DMS53 (cell line): ENCODE results near the gene ALKAL2.
"Not testable (repeated sequence)": the region's sequence is repeated elsewhere in the genome, so short reads cannot be mapped to it uniquely, and the experiment has no call there.

Experiments used
- DNase-seq: peaks from one replicate; lab custom pipeline; 2025; lab: John Stamatoyannopoulos, UW

The ALKAL2 gene, protein sequence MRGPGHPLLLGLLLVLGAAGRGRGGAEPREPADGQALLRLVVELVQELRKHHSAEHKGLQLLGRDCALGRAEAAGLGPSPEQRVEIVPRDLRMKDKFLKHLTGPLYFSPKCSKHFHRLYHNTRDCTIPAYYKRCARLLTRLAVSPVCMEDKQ

DNA sequence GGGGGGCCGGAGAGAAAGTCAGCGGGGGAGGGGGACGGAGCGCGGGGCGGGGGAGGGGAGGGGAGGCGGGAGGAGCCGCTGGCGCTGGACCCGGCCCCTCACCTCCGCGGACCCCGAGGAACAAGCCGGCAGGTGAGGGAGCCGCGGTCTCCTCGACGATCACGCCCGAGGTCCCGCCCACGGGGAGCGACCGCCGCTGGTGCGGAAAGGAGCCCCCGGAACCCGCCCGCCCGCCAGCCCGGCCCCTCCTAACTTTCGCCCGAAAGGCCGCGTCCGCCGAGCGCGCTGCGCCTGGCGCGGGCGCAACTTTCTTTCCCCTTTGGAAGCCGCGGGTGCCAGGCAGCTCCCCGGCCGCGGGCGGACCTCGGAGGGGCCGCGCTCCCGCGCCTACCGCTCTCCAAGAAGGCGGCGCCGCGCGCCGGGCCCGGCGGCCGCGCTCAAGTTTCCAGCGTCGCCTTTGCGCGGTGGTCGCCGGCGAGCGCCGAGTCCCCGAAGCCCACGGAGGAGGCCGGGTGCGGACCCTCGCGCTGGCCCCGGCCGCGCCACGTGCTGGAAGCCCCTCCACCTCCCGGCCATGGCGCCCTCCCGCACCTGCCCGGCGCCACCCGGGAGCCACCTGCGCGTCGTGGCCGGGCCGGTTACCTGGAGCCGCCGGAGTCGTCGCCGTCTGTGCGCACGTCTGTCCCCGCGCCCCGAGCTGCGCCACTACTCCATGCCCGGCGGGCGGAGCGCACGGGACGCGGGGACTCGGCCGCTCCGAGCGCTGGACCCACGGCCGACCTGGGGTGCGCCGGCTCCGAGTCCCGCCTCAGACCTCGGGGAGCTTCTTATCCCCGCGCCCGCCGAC, at the start of gene ALKAL2:
Gene ALKAL2 (minus strand): TSS at position 181 of the 847 bp plus-strand sequence. CDS start 256 bp downstream, outside the sequence.
- DNase-seq = peak; percentile 41

DNA sequence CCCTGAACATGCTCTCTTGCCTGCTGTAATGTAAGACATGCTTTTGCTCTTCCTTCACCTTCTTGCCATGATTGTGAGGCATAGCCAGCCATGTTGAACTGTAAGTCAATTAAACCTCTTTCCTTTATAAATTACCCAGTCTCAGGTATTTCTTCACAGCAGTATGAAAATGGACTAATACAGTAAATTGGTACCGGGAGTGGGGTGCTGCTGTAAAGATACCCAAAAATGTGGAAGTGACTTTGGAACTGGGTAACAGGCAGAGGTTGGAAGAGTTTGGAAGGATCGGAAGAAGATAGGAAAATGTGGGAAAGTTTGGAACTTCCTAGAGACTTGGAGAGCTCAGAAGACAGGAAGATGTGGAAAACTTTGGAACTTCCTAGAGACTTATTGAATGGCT, 49.1 kb upstream of the ALKAL2 start:
- DNase-seq = not testable (repeated sequence)

DNA sequence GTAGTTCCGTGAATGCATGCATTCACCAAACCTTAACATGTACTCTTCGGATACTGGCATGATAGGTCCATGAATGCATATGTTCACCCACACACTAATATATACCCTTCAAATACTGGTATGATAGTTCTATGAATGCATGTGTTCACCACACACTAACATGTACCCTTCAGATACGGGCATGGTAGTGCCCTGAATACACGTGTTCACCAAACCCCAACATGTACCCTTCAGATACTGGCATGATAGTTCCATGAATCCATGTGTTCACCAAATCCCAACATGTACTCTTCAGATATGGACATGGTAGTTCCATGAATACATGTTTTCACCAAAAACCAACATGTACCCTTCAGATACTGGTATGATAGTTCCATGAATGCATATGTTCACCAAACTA, 48.5 kb upstream of the ALKAL2 start:
- DNase-seq = no peak

DNA sequence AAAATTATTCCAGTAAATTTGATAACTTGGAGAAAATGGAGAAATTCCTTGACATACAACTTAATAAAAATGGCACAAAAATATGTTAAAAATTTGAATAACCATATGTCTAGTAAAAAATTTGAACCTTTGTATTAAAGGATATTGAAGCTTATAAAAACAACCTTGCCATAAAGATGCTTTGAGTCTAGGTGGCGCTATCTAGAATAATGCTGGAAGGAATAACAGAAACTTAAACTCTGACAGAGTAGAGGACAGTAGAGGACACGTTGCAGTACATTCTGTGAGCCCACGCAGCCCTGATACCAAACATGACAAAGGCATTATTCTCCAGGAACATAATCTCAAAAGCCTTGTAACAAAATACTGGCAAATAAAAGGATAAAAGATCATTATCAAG, 44.7 kb upstream of the ALKAL2 start:
- DNase-seq = no peak

DNA sequence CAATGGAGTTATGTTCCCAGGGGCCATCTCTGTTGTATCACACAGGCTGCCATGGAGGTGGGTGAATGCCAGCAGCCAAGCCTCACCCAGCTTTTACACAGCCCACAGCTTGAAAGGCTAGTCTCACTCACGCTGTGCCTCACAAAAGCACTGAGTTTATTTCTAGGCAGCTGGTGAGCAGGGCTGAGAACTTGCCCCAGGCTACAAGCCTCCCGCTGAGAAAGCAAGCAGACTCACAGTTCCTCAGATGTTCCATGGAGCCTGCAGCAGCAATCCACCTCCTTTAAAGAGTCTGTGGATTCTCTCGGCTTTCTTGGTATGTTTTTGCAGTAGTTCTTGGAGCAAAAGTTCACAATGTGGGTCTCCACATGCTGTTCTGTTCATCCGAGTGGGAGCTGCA, 40.9 kb upstream of the ALKAL2 start:
- DNase-seq = no peak

DNA sequence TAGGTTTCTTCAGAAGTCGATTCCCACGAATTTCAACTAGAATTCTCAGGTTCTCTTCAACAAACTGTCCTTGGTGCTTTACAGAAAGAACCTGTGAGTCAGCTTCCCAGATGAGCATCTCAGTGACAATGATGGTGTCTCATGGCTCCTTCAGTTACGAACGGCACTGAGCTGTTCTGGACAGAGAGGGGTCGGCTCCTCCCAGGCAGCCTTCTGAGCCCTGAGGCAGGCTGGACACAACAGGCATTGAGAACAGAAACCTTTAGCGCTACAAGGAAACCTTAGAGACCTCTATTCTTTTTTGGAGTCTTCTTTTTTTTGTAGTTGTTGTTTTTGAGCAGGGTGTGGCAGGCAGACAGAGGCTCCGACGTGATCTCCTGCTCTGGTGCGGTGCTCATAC, 35.1 kb upstream of the ALKAL2 start:
- DNase-seq = no peak

DNA sequence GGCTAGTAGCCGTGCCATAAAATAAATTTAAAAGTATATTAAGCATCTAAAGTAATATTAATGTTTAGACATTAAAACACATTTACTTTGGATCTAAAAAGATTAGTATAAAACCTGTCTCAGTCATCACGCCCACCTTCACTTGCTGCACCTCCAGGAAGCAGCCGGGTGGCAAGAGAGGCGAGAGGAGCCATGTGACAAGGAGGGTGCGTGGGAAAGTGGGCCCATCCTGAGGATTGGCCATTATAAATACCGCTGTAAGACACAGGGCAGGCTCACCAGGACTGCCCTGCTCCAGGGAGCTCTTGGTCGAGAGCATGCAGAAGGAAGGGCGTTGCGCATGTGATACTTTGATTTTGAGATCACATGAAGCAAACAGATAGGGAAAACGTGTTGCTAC, 34.4 kb upstream of the ALKAL2 start:
- no peak for DNase-seq

DNA sequence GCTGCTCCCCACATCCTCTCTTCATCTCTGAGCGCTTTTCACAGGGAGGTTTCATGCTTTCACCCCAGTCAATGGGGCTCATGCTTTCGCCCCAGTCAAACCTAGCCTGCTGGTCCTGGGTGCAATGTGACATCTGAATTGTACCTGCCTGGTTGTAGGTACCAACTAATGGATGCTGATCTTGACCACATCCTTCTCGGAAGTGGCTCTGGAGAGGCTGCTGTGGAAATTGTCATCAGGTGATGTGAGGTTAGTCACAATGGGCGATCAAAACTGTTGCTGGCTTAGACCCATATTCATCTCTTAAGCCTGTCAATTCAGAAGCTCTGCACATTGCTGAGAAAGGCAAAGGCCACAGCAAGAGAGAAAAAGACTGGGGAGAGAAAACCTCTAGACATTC, 32.7 kb upstream of the ALKAL2 start:
- DNase-seq = no peak

DNA sequence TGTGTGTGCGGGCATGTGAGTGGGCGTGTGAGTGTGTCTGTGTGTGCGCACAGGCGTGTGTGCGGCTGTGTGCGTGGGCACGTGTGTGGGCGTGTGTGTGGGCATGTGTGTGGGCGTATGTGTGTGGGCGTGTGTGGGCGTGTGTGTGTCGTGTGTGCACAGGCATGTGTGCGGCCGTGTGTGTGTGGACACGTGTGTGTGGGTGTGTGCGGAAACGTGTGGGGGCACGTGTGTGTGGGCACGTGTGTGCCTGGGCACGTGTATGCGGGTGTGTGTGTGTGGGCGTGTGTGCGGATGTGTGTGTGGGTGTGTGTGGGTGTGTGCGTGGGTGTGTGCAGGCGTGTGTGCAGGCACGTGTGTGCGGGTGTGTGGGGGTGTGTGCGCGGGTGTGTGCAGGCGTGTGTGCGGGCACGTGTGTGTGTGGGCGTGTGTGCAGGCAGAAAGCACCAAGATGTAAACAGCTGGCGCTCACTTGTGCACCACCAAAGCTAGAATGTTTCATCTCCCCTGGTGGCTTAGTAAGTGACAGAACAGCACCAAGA, 31.2 kb upstream of the ALKAL2 start:
- no peak for DNase-seq

DNA sequence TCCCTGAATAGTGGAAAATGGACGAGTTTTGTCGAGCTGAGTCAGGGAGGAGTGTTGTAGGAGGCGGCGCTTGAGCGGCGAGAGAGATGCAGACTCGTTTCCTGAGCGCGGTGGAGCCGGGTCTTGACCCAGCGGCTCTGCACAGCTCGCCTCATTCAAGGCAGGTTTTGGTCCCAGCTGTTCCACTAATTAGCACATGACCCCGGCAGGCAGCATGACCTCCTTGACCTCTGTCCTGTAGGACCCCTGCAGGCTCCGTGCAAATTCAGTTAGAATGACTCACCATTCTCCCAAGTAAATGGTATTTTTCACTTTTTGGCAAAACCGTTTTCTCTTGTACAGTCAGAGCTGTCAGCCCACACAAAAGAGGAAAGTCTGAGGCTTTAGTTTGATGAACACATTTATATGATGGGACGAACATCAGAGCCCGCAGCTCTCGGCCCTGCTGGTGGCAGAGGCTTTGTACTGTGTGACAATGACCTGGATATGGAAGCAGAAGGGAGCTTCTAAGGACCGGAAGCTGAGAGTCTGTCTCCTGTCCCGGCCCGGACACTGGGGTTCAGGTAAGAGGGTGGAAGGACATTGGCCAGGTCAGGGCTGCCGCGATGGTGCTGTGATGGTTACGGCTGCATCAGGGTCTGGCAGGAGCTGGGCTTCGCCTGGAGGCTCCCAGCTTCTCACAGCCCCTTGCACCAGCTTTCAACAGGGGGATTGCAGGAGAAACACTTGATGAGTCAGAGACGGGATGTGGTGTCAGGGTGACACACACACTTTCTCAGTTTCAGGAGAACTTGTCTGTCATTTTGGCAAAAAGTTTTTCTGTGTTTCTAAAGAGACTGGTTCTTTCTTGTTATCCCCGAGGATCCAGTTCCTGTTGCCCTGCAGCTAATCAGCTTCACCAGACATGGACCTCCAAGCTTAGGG, 29.9 kb upstream of the ALKAL2 start:
- DNase-seq = no peak

DNA sequence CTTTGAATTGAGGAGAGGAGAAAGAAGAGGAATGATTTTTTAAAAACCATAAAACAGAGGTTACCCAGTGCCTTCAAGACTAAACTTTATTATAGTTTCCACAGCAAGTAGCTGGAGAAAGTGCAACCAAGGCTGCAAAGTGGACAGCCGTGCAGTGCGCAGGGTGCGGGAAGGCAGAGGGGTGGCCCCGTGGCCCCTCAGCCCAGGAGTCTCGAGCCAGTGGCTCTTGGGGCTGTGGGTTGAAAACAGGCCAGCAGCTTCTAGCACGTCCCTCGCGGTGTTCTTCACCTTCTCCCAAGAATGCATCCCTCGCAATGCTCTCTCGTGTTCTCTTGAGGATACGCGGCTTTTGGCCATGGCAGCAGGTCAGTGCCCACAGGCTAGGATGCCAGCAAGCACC, 28.5 kb upstream of the ALKAL2 start:
- DNase-seq = no peak

DNA sequence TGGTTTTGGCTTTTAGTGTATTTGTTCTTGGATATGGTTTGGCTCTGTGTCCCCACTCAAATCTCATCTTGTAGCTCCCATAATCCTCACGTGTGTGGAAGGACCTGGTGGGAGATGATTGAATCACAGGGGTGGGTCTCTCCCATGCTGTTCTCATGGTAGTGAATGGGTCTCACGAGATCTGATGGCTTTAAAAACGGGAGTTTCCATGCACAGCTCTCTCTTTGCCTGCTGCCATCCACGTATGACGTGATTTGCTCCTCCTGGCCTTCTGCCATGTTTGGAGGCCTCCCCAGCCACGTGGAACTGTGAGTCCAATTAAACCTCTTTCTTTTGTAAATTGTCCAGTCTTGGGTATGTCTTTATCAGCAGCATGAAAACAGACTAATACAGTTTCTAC, 28.0 kb upstream of the ALKAL2 start:
- not testable (repeated sequence) for DNase-seq

DNA sequence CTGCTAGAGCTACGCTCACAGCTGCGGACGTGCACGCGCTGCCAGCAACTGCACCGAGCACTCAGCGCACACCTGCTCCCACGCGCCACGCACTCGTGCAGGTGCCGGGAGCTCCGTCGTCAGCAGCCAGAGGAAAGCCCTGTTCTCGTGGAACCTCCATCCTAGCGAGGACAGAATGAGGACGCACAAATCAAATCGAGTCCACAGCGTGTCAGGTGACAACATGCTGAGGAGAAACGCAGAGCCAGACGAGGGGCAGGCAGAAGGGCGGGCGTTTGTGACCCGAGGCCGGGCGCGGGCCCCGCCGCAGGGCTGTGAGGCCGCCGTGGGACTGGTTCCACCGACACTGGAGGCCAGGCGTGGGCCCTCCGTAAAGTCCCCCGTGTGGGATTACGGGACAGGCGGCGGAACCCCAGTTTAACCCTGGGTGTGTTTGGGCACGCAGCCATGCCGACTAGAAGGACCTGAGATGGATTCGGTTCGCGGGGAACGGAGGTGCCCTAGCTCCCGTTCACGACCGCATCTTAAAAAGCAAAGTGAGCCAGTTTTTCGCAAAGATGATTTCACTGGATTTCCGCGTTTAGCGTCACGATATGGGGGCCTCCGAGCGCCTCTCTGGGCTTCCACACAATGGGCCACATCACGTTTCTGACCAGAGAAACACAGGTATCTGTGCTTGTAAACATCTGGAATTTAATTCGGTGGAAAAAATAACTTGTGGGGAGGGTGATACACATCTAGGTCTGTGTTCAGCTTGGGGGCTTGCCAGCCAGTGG, 26.9 kb upstream of the ALKAL2 start:
- DNase-seq = peak; percentile 28

DNA sequence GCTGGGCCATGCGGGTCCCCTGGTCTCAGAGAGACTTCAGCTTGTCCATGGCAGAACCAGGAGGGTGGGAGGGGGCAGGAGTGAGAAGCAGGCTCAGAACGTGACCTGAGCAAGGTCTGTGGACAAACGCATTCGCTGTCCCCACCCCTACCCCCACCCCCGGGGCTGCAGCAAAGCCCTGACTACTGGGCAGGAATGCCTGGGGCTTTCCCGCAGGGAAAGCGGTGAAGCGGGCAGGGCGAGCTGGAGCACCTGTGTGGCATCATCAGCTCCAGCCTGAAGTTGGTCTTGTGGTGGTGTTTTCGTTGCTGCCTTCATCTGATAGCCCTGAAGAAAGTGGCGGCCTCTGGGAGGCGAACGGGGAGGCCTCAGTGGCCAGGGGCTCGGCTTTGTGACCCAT, 26.1 kb upstream of the ALKAL2 start:
- DNase-seq = peak; percentile 10

DNA sequence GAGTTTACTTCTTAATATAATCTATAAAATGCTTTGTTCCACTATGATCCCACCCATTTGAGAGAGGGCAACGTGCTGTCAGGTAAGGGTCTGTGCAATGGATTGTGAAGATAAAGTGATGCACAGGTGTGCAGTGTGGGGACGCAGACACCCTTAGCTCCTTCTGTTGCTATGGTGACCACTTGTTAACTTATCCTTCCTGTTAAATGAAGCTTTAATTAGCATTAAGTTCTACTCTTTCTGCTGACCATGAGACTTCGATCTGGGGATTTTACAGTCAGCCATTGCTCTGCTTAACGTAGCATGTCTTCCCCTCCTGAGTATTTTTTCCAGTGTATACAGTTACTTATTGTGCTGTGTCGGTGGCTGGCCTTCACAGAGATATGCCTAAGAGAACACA, 23.1 kb upstream of the ALKAL2 start:
- DNase-seq = no peak

DNA sequence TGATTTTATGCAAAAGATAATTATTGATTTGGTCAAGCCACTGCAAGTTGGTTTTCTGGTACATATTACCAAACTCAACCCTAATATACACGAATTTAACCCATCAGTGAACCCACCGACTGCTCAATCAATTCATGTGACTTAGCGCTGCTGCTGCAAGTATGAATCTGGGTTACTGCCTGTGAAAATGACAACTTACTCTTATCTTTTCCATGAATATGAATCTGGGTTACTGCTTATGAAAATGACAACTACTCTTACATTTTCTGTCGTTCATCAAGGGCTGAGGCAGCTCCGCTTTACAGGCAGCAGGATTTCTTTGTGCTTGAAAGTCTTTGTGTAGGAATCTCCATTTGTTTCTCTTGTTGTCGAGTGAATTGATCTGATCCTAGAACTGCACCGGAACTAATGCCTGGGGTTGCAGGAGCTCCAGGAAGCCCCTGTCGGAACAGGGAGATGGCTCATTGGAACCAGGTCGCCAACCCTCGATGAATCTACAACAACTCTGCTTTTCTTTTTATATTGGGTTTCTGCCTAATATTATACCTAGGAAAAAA, 22.1 kb upstream of the ALKAL2 start:
- no peak for DNase-seq

DNA sequence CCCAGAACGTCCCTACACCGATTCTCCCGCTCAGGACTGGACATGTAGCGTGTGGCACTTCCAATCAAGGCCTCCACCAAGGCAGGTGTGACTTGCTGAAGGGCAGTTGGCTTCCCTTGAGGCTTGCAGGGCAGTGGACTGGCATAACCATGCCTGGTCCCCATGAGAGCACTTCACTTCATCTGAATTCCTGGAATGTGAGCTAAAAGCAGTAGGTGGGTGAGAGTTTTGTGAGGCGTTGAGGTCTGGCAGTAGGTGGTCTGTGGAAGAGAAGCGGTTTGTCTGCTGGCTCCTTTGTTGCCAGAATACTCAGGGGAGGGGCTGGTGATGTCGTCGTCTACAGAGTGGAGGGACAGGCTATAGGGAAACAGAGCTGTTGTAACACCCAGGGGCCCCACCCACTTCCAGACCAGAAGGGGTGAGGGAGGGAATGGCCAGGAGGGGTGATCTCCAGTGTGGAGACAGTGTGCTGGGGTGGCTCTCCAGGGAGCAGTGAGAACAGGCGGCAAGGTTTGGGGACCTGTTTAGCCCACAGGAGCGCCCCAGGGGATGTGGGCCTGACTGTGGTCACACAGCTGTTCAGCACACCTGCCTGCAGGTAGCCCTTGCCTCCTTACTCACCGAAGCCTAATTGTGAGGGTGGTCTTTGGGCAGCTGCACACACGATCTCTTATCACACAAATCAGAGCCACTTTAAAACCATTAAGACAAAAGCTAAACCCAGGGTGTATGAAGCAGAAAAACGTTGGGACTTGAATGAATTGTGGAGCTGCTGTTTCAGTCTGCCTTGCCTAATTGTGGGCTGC, 21.5 kb upstream of the ALKAL2 start:
- DNase-seq = no peak

DNA sequence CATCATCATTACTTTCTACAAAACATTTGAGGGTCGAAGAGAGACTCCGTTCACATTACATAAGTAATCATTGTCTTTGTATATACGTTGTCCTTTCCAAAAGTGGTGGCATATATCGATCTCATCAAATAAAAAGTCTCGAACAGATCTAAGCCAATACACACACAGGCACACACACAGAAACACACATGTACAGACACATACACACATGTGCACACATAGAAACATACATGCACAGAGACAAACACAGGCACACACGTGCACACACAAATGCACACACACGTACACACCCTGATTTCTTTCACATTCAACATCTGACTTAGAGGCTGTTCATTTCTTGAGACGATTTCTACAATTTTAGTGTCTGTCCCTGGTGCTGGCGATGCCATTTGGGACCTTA, 17.5 kb upstream of the ALKAL2 start:
- DNase-seq = no peak

DNA sequence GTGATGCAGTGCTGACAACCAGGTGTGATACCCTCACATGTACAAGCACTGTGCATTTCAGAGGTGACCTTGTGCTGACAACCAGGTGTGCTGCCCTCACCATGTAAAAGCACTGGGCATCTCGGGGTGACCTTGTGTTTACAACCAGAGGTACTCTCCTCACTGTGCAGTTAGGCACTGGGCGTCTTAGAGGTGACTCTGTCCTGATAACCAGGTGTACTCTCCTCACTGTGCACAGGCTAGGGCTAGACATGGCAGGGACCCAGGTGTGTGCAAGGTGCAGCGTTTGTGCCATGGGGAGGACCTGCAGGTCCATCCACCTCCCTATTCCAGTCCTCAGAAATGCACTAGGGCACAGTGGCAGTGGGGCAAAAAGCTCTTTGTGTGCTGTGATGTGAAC, 8.5 kb upstream of the ALKAL2 start:
- DNase-seq = no peak

DNA sequence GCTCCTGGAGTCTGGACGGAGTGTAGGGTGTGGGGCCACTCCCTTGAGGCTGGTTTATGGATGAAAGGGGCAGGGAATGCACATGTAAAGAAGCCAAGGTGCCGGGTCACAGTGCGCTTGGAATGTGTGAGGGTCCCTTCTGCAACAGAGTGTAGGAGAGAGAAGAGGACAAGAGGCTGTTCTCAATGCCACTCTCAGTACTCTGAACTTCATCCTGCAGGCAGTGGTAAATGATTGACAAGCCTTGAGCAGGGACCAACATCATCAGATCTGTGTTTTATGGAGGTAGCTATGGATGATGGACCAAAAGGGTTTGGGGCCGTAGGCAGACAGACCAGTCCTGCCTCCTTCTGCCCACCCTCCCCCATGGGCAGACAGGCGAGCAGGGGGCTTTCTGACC, 7.2 kb upstream of the ALKAL2 start:
- peak; percentile 12 for DNase-seq
